NB4 (cell line): ENCODE results near the gene TM4SF20.

ENCODE experiments used
- CTCF ChIP-seq: IDR thresholded peaks from one replicate; pipeline ENCODE4 v1.5.1; 2012; ENCODE audit warnings: low read depth, low read length
- MAX ChIP-seq: IDR thresholded peaks from 2 replicates; pipeline ENCODE4 v1.6.1; 2011; ENCODE audit warnings: low read depth, low read length
- MYC ChIP-seq: IDR thresholded peaks from 2 replicates; pipeline ENCODE4 v1.6.1; 2011; ENCODE audit warnings: low read depth, low read length
- POLR2A ChIP-seq: IDR thresholded peaks from 2 replicates; pipeline ENCODE4 v1.6.1; 2011; ENCODE audit warnings: mild to moderate bottlenecking; ENCODE audit not compliant: insufficient read length; ENCODE audit errors: extremely low read depth

- no peak for TF ChIP-seq CTCF
- TF ChIP-seq POLR2A, result no peak
- no peak for TF ChIP-seq MAX
- no peak for TF ChIP-seq MYC
Measured at GRCh38 chr2:227367427-227367795, 11.7 kb downstream of the TM4SF20 start.
